ENCODE measurements around the gene CLEC18B.
"Not testable (repeated sequence)": the region's sequence is repeated elsewhere in the genome, so short reads cannot be mapped to it uniquely, and the experiment has no call there.

Gene CLEC18B

DNA sequence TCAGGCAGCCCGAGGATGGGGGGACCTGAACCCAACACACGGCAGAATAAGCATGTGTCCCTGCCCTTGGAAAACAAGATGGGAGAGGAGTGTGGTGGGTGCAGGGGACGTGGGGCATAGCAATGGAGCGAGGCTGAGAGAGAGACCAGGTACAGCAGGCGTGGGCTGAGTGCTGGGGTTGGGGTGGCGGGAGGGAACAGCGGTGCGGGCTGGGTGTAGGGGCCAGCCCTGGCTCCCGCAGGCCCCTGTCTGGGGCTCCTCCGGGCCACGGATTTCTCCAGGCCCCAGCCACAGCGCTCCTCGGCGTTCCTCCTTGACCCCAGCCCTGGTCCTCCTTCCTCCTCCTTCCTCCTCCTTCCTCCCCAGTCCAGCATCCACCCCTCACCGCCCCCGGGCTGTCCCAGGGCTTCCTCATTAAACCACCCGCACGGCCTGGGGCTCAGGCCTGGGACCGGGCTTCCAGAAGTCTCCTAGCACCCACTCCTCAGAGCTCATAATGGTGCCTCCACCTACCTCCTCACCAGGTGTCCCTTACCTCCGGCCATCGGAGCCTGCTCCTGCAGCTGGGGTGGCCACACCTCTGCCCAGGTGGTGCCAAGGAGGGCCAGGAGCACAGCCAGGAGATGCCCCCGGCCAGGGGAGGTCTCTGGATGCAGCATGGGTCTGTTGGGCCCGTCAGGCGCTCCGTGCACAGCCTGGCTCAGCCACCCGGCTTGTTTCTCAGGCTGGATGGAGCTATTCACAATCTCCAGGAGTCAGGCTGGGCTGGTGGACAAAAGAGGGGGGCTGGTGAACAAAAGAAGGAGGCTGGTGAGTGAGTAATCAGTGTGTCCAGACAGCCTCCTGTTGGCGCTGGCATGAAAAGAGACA, at the start of gene CLEC18B:
Gene CLEC18B, minus strand, starts transcription at position 867 of the 870 bp plus-strand sequence. Its CDS starts 208 bp downstream, at position 659.
- not testable (repeated sequence) for DNase-seq

DNA sequence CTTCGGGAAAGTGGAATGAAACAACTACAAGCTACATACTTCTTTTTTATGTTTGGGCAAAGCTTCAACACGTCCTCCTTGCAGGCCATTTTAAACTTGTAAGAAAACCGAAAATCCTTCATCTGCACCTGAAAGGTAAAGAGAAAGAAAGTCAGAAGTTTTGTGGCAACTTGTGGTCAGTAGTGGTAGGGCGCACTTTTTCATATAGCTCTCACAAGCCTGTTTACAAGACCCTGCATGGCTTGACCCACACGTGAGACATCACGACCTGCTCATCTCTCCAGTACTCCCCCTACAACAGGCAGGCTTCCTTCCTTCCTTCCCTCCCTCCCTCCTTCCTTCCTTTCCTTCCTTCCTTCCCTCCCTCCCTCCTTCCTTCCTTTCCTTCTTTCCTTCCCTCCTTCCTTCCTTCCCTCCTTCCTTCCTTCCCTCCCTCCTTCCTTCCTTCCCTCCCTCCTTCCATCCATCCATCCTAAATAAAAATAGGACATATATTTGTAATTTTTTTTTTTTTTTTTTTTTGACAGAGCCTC, 48.7 kb upstream of the CLEC18B start:
- DNase-seq = no peak

DNA sequence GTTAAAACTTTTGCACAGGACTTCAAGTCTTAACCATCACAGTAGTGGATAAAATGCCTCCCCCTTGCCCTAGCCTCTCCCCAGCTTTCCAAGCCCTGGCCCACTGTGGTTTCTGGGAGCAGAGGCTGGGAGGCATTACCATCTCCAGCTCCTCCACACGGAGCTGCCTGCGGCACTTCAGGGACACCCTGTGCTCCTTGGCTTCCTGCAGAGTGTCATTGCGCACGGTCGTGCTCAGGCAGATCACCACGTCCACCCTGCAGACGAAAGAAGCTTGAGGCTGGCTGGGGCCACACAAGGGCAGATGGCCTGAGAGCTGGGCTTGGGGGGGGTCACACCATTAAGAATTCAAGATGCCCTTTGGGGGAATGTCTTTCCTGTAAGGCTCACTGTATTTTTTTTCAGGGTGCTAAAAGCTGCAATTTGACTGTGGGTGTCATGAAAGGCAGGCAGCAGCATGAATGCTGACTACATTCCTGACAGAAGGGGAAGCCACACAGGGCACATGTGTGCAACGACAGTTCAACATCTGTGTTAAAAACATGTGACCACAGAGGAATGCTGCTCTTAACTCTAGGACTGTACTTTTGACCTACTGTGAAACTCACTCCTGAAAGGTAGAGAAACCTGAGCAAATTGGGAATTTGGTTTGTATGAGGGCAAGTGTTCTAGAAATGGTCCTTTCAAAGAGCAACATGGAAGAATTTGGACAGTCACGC, 47.7 kb upstream of the CLEC18B start:
- no peak for DNase-seq

DNA sequence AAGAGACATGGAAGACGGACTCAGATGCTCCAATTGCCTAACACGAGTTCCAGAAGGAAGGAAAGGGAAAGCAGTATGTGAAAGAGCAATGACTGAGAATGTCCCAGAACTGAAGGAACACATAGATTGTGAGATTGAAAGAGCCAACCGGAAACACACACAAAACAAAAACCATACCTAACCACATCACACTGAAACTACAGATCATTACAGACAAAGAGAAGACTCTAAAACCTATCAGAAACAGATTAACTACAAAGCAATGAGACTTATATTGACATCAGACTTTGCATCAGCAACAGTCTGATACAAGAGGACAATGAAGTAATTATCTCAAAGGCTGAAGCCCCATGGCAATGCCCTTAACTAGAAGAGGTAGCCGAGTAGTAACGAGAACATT, 45.6 kb upstream of the CLEC18B start:
- DNase-seq = no peak

DNA sequence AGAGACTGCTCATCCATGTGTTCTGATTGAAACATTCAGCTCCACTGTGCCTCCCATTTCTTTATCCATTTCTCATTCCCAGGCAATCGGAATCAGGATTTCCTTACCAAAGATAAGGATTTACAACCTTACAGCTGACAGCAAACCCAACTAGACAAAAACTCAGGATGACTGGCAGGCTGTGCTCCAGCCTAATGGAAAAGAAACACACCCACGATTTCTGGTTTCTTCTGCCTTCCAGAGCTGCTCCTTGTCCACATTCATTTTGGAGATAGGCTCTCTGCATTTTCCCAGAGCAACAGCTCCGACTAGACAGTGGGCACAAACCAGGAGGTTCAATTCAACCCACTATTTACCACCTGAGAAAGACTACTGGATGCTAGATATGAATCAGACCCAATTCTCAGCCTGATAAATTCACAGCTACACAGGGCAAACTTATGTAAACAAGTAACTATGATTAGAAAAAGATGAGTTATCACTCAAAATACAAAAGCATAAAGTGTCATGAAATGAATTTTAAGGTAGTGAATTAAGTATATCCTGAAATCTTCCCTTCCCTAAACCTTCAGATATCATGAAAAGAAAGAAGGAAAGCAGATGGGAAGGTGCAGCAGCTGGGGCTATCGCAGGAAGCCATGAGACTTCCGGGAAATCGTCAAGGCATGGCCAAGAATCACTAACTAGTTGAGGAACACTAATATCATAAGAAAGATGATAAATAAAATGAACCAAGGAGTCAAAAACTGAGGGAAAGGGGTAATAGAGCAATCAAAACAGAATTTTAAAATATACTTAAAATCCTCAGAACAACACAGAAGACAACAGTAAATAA, 44.8 kb upstream of the CLEC18B start:
- no peak for DNase-seq

DNA sequence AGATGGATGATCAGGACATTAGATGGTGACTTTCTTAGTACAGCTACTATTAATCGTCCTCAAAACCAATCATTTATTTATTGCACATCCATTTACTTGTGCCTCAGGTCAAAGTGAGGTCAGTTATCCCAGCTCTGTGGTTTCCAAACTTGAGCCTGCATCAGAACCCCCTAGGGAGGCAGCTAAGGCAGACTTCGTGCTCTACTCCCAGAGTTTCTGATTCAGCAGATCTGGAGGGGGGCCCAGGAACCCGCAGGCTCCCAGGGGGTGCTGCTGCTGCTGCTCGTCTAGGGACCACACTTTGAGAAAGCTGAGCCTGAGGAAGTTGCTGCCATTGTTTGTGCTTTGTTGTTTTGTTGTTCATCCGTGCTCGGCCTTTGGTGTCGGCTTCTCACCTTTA, 44.0 kb upstream of the CLEC18B start:
- DNase-seq = no peak

DNA sequence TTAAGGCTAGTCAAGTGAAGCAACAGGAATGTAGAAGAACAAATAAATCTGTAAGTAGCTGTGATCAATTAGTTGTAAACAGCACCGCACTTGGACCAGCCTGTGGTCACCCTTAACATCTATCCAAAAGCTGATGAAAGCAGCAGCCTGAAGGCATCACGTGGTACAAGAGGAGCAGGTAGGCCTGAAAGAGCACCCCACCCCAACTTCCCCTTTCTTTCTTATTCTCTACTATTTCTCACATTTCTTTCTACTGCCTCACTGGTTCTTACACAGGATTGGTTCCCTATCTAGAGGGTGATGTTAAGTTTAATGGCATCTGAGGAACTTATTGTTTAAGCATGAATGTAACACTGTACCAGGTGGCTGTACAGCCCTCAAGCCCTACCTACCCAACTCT, 42.6 kb upstream of the CLEC18B start:
- no peak for DNase-seq

DNA sequence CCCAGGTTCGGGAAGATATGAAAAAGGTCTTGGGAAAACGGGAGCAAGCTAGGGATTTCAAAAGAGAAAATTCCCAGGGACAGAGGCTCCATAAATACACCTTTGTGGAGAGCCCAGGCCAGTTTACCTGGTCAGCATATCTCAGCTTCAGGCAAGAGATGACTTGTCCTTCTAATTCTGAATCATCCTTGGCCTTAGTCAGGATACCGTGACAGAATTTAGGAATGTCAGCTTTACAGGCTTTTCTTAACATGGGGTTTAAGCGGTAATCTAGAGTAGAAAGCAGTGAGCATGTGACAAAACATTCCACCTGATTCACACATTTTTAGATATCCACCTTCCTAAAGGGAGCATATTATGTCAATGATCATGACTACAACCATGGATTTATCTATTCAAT, 41.1 kb upstream of the CLEC18B start:
- no peak for DNase-seq

DNA sequence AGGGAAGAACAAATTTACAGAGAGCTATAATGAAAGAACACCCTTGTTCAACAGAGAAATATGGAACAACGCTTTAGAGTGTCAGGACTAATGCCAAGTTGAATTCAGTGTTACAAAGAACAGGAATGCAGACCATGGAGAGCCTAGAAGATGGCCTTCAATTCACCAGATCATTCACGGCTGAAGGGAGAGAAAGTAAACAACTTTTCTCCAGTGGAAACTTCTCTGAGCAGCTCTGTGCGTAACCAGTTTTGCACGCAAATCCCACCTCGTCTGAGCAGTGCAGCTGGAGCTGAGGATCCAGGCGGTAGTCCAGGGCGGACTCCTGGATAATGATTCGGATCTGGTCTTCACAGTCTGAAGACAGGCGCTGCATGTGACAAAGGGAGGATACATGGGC, 40.5 kb upstream of the CLEC18B start:
- no peak for DNase-seq

DNA sequence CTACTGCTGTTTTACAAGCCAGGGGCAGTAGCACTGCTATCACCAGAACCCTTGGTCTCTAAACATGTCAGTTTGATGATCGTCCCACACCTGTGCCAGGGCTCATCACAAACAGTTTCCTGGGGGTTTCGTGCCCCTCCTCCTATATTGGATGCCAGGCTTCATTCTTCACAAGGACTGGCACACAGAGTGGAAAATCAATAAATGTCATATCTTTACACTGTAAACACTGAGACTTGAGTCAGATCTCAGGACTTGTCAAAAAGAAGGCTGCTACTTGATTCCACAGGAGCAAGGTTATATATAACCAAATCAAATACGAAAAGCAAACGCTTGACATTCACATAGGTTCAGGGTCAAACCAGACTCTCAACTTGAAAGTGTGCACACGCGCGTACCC, 39.3 kb upstream of the CLEC18B start:
- DNase-seq = no peak

DNA sequence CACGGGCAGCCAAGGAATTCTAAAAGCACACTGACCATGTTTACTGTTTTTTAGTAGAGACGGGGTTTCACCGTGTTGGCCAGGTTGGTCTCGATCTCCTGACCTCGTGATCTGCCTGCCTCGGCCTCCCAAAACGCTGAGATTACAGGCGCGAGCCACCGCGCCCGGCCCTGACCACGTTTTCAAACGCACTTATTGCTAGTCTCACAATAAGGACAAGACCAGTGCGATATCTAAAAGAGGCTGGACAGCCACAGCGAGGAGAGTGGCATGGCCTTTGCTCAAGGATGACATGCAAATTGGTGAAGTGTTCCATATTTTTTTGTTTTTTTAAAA, 35.0 kb upstream of the CLEC18B start:
- no peak for DNase-seq

DNA sequence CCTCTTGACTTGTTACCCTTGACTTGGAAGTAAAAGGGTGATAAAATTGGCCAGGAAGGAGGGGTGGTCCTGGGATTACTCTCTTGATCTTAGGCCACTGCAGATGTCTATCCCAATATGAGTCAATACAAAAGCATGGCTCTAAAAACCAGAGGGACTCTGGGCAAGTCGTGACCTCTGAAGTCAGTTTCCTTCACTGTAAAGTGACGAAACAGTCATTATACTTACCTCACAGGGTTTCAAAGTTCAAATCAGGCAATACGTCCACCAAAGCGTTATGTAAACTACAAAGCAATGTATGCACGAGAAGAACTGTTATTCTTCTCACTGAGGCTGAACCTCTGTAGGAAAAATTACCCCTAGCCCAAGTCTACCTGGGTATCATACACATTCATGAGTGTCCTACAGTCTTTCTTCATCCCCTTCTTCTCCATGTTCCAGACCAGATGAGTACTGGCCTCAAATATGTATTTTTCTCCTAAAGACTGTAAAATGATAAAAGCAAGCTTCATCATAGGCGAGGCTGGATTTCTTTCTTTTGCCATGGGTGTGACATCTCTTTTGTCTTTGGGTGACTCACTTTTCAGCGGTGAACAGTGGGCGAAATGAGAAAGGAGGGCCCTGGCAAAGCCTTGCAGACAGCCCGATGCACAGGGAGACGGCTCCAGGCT, 34.5 kb upstream of the CLEC18B start:
- no peak for DNase-seq

DNA sequence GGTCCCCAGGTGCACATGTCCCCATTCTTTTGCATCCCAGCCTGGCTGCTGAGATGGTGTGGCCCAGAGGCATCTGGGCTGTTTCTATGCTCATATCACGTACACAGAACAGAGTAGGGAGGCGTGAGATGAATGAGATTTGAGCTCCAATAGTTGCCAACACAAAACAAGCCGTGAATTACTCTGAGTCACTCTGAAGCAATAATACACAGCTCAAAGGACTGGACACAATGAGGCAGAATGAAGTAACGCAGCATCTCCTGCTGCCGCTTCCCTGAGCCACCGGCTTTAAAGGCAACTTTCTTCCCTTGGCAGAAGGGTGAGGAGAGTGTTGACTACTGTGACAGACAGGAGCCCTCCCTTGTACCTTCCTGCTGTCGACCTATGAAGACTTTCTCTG, 33.9 kb upstream of the CLEC18B start:
- no peak for DNase-seq

DNA sequence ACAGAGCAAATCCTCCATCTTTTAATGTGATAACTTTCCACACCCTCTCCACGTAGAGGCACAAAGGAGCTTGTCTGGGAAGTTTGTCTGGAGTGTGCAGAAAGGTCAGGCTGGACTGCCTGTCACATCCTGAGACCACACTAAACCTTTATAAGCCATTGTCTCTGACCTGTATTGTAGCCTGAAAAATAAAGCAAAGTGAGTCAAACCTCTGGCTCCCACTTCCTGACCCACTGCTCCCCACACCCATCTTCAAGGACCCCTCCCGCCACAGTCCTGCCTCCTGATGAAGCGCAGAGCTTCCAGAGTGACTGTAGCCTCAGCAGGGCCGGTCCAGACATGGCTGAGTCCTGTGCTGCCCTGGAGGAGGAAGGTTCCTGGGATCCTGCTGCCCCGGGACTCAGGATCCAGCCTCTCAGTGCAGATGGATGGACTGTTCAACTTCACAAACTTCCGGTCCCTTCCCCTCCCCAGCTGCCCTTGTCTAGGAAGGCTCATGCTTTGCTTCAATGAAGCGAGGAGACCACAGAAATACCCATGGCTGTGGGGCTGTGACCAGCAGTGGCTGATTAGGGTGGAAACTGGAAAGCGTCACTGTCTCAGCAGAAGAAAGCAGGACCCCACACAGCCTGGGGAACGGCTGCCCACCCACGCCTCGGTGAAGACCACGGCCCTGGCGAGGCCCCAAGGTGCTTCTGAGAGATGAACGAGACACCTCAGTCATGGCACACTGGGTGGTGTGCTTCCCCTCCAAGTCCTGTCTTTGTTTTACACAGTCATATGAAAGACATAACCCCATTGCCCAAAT, 30.9 kb upstream of the CLEC18B start:
- no peak for DNase-seq

DNA sequence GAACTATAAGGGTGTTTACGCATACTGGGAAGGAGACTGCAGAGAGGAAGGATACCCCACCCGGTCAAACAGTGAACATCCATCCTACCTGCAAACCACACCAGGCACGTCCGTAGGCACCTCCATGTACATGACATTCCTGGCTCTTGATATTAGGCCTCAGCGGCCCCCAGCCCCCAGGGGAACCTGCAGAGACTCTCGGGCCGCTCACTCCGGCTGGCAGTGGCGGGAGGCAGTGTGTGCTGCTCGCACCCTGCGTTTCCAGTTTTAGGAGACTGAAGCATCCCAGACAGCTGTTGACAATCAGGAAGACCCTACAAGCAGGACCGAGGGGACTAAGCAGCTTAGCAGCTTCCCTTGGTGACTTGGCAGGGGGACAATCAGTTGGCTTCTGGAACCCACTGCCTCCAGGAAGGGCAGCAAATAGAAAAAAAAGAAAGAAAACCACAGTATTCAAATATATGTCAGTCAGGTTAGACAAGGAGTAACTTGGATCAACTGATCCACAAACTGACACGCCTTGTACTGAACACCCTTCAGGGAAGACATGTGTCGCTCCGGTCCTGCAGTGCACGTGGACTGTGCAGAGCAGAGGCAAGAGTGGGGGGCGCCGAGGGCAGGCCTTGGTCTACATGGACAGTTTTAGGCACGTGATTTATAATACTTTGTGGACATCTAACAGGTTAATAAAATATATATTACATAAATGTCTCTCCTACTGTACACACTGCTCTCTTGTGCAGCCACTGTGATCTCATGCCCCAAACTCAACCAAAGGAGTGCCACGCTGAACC, 29.9 kb upstream of the CLEC18B start:
- no peak for DNase-seq

DNA sequence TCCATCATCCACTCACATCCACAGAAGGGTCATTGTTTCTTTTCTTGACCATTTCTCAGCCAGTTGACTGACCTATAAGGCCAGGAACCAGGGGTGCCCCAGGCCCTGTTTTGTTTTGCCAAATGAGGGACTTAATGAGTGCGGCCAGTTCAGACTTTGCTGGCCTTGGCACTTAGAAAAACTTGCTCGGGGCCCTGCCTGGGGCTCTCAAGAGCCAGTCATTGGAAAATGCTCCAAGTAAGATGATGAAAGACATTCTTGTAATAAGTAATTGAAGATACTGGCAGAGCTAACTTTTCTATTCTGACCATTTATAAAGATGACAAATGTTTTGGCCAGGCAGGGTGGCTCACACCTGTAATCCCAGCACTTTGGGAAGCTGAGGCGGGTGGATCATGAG, 29.0 kb upstream of the CLEC18B start:
- DNase-seq = no peak

DNA sequence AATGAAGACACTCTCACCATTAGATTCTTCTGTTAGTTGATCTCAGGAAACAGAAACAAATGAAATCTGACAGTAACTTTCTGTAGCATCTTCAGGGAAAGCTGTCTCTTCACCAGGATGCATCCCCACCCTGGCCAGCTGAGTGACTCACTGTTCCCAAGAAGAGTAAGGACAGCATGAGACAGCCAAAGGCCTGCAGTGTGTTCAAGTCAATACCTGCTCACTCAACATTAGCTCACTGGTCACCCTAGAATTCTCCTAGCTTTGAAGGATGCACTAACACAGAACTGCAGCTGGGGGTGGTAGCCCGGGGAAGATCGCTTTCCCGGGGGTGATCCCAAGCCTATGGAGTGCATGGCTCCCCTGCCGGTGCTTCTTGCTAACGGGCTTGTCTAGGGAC, 28.2 kb upstream of the CLEC18B start:
- DNase-seq = no peak

DNA sequence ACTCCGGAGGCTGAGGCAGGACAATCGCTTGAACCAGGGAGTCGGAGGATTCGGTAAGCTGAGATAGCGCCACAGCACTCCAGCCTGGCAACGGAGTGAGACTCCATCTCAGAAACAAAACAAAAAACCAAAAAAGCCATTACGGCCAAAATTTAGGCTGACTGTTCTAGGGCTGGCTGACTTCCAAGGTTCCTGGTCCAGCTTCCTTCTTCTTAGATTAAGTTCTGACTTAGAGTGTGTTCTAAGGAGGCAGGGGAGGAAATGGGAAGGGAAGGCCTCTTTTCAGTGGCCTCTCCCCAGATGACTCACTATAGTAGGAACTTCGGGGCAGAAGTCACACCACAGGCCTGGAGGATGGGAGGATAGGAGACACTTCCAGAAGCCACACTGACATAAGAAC, 27.7 kb upstream of the CLEC18B start:
- DNase-seq = no peak

DNA sequence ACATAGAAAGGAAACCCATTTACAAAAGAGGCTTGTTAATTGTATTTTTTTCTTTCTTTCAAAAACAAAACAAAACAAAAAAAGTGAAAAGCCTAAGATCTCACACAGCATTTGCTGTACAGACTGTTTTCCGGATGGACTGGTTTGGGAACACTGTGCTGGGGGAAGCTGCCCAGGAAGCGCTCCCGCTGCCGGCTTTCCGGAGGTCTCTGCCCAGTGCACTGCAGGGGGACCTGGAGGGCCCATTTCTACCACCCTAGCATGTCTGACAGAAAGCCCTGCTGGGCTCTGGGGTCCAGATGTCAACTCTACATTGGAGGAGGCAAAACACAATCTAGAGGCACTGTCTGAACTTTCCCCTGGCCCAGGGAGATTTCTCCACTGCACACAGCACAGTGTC, 26.3 kb upstream of the CLEC18B start:
- DNase-seq = no peak

DNA sequence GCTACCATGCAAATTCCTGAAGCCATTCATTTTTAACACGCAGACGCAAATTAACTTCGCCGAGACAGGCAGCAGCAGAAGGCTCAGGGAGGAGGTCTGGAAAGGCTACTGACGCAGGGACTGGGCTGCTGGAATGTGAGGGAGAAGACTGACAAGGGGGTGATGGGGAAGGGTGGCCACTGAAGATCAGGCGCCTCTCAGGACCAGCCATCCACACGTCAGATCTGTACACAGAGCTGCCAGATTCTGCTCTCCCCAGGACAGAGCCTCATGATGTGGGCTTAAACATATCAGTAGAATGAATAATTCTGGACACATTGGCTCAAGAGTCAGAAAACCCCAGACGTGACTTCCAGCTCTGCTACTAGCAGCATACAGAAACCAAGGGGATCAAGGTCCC, 25.6 kb upstream of the CLEC18B start:
- DNase-seq = no peak
